Activated naive CD4-positive, alpha-beta T cell treated with anti-CD3 and anti-CD28 coated beads for 36 hours (primary cell): ENCODE measurements around the gene NUP98. TPM values are rescaled to one million over a fixed set of nuclear protein-coding genes. Genes with fewer than 3 reads are reported as not detected.
A peak's percentile ranks its signal among the peaks of the same experiment; 100 is the strongest.

ENCODE experiments used
- CTCF ChIA-PET: fragments of 350-600 bp; sonication (Branson Sonifier 250); formaldehyde crosslinking; loops from one replicate; lab custom pipeline; 2021; ENCODE audit warnings: antibody characterized with exemption; lab: Charles Lee
- DNase-seq: peaks from one replicate; pipeline ENCODE4 v3.0.0-alpha.2; 2020
- H3K27ac Mint-ChIP-seq: one replicate; pipeline ENCODE4 v1.8.0; 2021; ENCODE audit warnings: mild to moderate bottlenecking, mixed read lengths
- H3K27me3 Mint-ChIP-seq: one replicate; pipeline ENCODE4 v1.8.0; 2021; ENCODE audit warnings: low read depth, mixed read lengths
- H3K36me3 Mint-ChIP-seq: one replicate; pipeline ENCODE4 v1.8.0; 2021; ENCODE audit warnings: low read depth, mixed read lengths
- H3K4me1 Mint-ChIP-seq: one replicate; pipeline ENCODE4 v1.8.0; 2021; ENCODE audit warnings: low read depth, mixed read lengths
- H3K4me3 Mint-ChIP-seq: one replicate; pipeline ENCODE4 v1.8.0; 2021; ENCODE audit warnings: mild to moderate bottlenecking, moderate library complexity, mixed read lengths
- H3K9me3 Mint-ChIP-seq: one replicate; pipeline ENCODE4 v1.8.0; 2021; ENCODE audit warnings: mixed read lengths
- intact Hi-C: fragments of 100-400 bp; cut with micrococcal nuclease; formaldehyde crosslinking; loops from one replicate; pipeline ENCODE4 v1.15.1; 2023
- total RNA-seq, 2 experiments: library from RNA; stranded (reverse); gene quantifications; one replicate each; pipeline ENCODE4 v1.2.3, GENCODE V29; 2021

The NUP98 gene
- total RNA-seq, 2 experiments from 2014 or later = 90.8 to 97.6 TPM

DNA sequence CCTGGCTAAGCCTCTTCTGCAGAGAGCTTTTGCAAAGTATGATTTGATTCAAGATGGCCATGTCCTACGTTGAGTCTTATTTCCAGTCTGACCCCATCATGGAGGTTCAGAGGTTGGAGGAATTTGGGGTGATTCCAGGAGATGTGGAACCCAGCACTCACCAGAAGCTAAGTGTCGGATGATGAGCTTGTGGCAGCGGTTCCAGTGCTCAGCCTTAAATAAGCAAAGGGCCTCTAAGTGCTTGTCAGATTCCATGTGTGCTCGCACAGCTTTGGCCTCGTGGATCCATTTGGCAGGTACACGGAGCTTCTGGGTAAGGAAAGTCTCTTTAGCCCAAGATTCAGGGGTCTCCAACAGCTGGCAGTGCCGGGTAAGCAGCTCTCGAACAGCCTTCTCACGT, 114.3 kb downstream of the NUP98 start:
- no peak for DNase-seq
- intact Hi-C loops = loop anchor here (5.0 kb wide), 1 partner anchor 124 kb away; the partner anchor contains the start of gene PGAP2
- H3K4me1 Mint-ChIP-seq = peaks cover 12% of the 10 kb centered on the region
- CTCF ChIA-PET = interaction anchor here (0.7 to 1.1 kb wide), 2 partner anchors 14 to 131 kb away, joined by 3 to 5 read pairs; no protein-coding TSS in a partner anchor
- H3K36me3 Mint-ChIP-seq = peaks cover 50% of the 10 kb centered on the region
- H3K4me3 Mint-ChIP-seq = no peak overlapping the region
- H3K9me3 Mint-ChIP-seq = no peaks in the 10 kb centered on the region
- no peaks in the 10 kb centered on the region for H3K27me3 Mint-ChIP-seq
- no peak overlapping the region for H3K27ac Mint-ChIP-seq

- no peaks in the 10 kb centered on the region for H3K27me3 Mint-ChIP-seq
- H3K4me1 Mint-ChIP-seq = peaks cover 15% of the 10 kb centered on the region
- no peak overlapping the region for H3K27ac Mint-ChIP-seq
- DNase-seq = no peak
- intact Hi-C loops = no loop called here
- H3K36me3 Mint-ChIP-seq = peaks cover 43% of the 10 kb centered on the region
- CTCF ChIA-PET = no interaction called here
- no peak overlapping the region for H3K4me3 Mint-ChIP-seq
- H3K9me3 Mint-ChIP-seq = no peaks in the 10 kb centered on the region
Observed at GRCh38 chr11:3679077-3679476, 118.3 kb downstream of the NUP98 start.

DNA sequence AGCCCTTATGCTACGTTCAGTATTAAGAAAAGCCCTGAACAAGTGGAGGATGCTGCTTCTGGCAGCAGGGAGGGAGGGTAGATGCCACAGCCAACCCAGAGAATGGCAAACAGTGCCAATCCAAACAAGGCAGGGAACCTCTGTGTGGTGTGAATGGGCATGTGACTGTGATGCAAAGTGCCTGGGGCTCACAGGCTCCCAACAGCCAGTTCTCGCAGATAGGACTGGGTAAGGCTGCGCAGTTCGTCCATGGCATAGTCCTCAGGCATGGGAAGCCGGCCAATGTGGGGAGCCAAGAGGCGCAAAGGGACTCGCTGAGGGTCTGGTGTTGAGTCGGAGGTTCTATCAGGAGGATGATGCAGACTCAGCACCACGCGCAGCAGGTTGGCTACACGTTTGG, 121.4 kb downstream of the NUP98 start:
- CTCF ChIA-PET = no interaction called here
- no peaks in the 10 kb centered on the region for H3K27me3 Mint-ChIP-seq
- H3K36me3 Mint-ChIP-seq = peaks cover 37% of the 10 kb centered on the region
- H3K9me3 Mint-ChIP-seq = no peaks in the 10 kb centered on the region
- intact Hi-C loops = no loop called here
- no peak for DNase-seq
- H3K4me1 Mint-ChIP-seq = peaks cover 3% of the 10 kb centered on the region
- H3K4me3 Mint-ChIP-seq = no peak overlapping the region
- H3K27ac Mint-ChIP-seq = no peak overlapping the region

DNA sequence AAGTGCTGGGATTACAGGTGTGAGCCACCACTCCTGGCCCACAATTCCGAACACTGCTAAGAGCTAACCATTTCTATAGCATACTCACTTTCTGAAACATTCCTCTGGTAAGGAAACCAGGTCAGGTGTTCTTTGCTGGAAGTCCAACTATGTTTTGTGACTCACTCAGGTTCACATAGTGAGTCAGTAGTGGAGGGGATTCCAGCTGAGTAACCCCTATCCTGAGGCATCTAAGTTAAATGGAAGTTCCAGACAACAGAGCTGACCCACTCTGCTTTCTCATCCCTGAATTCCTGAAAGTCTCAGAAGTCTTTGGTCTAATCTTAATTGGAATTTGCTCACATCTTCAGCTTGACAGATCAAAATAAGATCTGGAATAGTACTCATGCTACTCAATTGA, 123.2 kb downstream of the NUP98 start:
- CTCF ChIA-PET = no interaction called here
- peaks cover 3% of the 10 kb centered on the region for H3K4me1 Mint-ChIP-seq
- no peaks in the 10 kb centered on the region for H3K9me3 Mint-ChIP-seq
- H3K27me3 Mint-ChIP-seq = no peaks in the 10 kb centered on the region
- intact Hi-C loops = no loop called here
- H3K36me3 Mint-ChIP-seq = peaks cover 37% of the 10 kb centered on the region
- H3K4me3 Mint-ChIP-seq = no peak overlapping the region
- DNase-seq = no peak
- H3K27ac Mint-ChIP-seq = no peak overlapping the region

DNA sequence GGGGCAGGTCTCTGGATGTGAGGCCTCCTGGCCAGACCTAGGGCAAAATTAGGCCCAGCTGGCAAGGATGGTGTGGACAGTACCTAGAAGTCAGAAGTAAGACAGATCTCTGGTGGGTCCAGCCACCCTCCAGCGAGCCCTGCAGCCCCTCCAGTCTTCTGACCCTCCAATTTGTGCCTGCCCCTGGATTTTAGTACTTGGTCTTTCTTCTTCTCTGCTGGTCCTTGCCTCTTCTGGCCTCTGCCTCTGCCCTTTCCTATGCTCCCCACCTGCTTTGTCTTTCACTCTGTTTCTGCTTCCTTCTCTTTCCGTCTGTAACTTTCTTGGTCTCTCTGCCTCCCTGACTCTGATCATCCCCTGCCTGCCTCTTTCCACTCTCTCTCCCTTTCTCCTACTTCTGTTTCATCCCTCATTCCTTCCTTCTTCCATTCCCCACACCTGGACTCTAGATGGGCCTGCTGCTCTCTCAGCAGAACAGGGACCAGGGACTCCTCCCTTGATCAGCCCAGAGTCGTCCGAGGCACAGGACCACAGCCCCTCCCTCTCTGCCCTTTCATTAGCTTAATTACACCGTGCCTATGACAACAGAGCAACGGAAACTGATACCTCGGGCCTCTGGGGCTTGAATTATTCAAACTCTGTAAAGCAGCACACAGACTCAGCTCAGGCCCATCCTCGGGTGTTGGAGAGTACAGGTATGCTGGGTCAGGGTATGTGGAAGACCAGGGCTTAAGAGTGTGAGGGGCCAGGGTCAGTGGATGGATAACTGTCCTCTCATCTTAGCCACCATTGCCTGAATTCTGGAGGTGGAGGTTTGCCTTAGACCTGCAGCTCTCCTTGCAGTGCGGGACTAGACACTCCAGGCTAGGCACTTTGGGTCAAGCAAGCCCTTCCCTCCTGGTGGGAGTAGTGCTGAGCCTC, 125.8 kb downstream of the NUP98 start, which contains the start of gene CHRNA10:
Gene CHRNA10, minus strand, starts transcription at position 51 of the 921 bp plus-strand sequence. CDS start 72 bp downstream, outside the sequence.
- Mint-ChIP-seq H3K27me3 (no peaks in the 10 kb centered on the region), H3K4me1 (peaks cover 3% of the 10 kb centered on the region), H3K9me3 (no peaks in the 10 kb centered on the region), H3K36me3 (peaks cover 30% of the 10 kb centered on the region), H3K4me3 (no peak within 1 kb of the TSS), H3K27ac (peak within 1 kb of the TSS; percentile 7)
- CTCF ChIA-PET = interaction anchor here (0.6 kb wide), 1 partner anchor 75 kb away, joined by 4 read pairs; no protein-coding TSS in a partner anchor
- DNase-seq = no peak
- intact Hi-C loops = no loop called here

DNA sequence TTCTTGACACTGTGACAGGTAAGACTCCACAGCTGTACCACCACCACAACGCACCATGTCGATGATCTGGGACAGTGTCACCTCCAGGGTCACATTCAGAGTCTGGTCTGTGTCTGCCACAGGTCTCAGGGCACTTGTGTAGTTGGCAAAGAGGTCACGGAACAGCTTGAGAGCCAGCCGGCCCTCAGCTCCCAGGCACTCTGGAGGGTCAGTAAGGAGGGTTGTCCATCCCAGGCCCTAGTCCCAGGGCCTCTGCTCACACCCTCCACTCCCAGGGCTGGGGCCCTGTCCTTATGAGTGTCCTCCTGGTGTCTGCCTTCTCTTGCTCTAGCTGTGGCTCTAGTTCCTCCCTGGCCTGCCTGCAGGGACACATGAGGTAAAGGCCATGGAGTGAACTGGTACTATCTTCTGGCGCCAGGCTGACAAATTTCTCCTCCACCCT, 127.6 kb downstream of the NUP98 start:
- Mint-ChIP-seq H3K4me1 (peaks cover 3% of the 10 kb centered on the region), H3K27me3 (no peaks in the 10 kb centered on the region), H3K36me3 (peaks cover 31% of the 10 kb centered on the region), H3K4me3 (no peak overlapping the region), H3K27ac (no peak overlapping the region), H3K9me3 (no peaks in the 10 kb centered on the region)
- CTCF ChIA-PET = no interaction called here
- intact Hi-C loops = no loop called here
- no peak for DNase-seq

DNA sequence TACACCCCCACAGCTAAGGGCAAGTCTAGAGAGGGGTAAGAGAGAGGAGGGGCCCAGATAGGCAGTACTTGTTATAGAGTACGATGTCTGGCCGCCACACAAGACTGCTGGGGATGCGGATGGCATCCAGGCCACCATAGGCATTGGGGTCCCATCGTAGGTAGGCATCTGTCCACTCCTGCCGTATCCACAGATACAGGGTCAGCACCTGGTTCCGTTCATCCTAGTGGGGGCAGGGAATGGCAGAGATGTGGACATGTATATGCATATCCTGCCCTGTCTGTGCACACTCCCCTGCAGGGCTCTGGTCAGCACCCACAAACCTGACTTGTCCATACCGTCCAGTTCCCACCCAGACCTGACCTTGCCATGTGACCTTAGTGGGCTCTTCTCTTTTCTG, 128.2 kb downstream of the NUP98 start:
- CTCF ChIA-PET = interaction anchor here (0.7 kb wide), 1 partner anchor 60 kb away, joined by 3 read pairs; no protein-coding TSS in a partner anchor
- Mint-ChIP-seq H3K4me1 (no peaks in the 10 kb centered on the region), H3K4me3 (no peak overlapping the region), H3K27me3 (no peaks in the 10 kb centered on the region), H3K36me3 (peaks cover 27% of the 10 kb centered on the region), H3K27ac (no peak overlapping the region), H3K9me3 (no peaks in the 10 kb centered on the region)
- no peak for DNase-seq
- intact Hi-C loops = no loop called here

GRCh38 chr11:3667149-3668035, 130.0 kb downstream of the NUP98 start:
- Mint-ChIP-seq H3K27me3 (no peaks in the 10 kb centered on the region), H3K27ac (no peak overlapping the region), H3K36me3 (peaks cover 25% of the 10 kb centered on the region), H3K4me1 (no peaks in the 10 kb centered on the region), H3K4me3 (no peak overlapping the region), H3K9me3 (no peaks in the 10 kb centered on the region)
- DNase-seq = no peak
- CTCF ChIA-PET = no interaction called here
- intact Hi-C loops = no loop called here

- Mint-ChIP-seq H3K4me1 (no peaks in the 10 kb centered on the region), H3K27me3 (no peaks in the 10 kb centered on the region), H3K9me3 (no peaks in the 10 kb centered on the region), H3K4me3 (no peak overlapping the region), H3K27ac (no peak overlapping the region), H3K36me3 (peaks cover 22% of the 10 kb centered on the region)
- CTCF ChIA-PET = no interaction called here
- DNase-seq = no peak
- intact Hi-C loops = no loop called here
Observed at GRCh38 chr11:3666023-3666530, 131.3 kb downstream of the NUP98 start.

GRCh38 chr11:3665336-3666022, 131.9 kb downstream of the NUP98 start:
- CTCF ChIA-PET = no interaction called here
- Mint-ChIP-seq H3K4me3 (no peak overlapping the region), H3K27ac (no peak overlapping the region), H3K36me3 (peaks cover 18% of the 10 kb centered on the region), H3K27me3 (no peaks in the 10 kb centered on the region), H3K9me3 (no peaks in the 10 kb centered on the region), H3K4me1 (no peaks in the 10 kb centered on the region)
- intact Hi-C loops = no loop called here
- DNase-seq = no peak

DNA sequence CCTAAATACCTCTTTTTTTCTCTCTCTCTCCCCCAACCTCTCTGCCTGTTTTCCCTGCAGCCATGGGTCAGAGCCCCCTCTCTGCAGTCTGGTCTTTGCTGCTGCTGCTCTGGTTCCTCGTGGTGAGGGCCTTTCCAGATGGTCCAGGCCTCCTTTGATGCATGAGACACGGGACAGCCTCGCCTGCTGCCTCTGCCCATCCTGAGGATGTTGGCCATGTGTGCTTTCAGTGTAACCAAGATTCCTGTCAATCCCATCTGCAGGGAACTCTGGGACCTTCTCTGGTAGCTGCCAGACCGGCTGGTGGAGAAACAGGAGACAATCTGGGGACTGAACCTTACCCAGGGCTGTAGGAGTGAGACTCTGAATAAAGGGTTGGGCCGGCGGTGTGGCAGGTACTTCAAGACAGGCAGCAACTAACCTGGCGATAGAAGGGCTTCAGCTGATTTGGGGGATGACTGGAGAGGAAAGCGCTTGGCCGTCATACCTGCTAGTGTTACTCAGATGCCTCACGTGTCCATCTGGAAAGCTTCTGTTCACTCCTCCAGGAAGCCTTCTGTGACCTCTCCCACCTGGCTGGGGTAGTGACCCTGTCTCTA, 133.2 kb downstream of the NUP98 start:
- intact Hi-C loops = no loop called here
- no peak overlapping the region for H3K4me3 Mint-ChIP-seq
- CTCF ChIA-PET = interaction anchor here (0.8 kb wide), 1 partner anchor 114 kb away, joined by 3 read pairs; no protein-coding TSS in a partner anchor

More for the DNA sequence above, 133.2 kb downstream of the NUP98 start:
- Mint-ChIP-seq H3K27ac (no peak overlapping the region), H3K36me3 (peaks cover 9% of the 10 kb centered on the region), H3K27me3 (no peaks in the 10 kb centered on the region), H3K4me1 (no peaks in the 10 kb centered on the region), H3K9me3 (no peaks in the 10 kb centered on the region)
- DNase-seq = no peak
